Fibroblast of villous mesenchyme (primary cell): Measurements from ENCODE around the gene ROR1. TPM values are rescaled to one million over a fixed set of nuclear protein-coding genes. Genes with fewer than 3 reads are reported as not detected.

Experiments
- DNase-seq: peaks from one replicate; pipeline ENCODE4 v3.0.0-alpha.2; 2010; ENCODE audit warnings: low read depth
- H3K4me3 ChIP-seq: 2 replicates; pipeline ENCODE4 v1.5.1; 2011; ENCODE audit warnings: low read depth, mild to moderate bottlenecking, low read length
- CTCF ChIP-seq: IDR thresholded peaks from 2 replicates; pipeline ENCODE4 v1.5.1; 2012; ENCODE audit warnings: low read depth, mild to moderate bottlenecking, low read length; ENCODE audit not compliant: insufficient read depth
- total RNA-seq: library from RNA; depleted of rRNA; stranded (reverse); fragments of >200 nt; gene quantifications from 2 replicates; pipeline ENCODE4 v1.2.3, GENCODE V29; 2012

The ROR1 gene
- total RNA-seq, 1 donor, result 8.6 TPM

DNA sequence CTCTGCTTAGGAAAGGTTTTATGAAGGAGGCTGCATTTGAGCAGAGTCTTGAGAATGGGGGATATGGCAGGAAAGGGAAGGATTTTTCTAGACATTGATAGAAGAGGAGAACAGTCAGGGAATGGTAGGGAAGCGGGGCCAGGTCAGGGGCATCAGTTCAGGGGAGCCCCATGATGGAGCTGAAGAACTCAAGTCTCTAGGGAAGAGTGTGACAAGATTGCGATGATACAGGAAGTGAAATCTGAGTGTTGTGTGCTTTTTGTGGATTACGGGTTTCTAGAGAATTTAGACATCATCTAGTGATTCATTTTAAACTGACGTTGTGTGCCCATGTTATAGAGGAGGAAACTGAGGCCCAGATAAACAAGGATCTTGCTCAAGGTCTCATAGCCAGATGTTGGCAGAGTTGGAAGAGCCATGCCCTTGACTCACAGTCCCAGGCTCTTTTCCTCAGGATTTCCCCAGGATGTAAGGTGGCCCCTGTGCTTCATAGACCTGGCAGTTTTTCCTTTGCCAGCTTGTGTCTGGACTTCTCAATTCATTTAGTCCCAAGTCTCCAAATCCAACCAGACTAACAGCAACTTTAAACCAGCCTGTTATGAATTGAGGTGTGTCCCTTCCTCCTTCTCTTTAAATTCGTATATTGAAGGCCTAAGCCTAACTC, 130.3 kb downstream of the ROR1 start:
- TF ChIP-seq CTCF, result no peak
- no peak overlapping the region for H3K4me3 ChIP-seq
- no peak for DNase-seq

DNA sequence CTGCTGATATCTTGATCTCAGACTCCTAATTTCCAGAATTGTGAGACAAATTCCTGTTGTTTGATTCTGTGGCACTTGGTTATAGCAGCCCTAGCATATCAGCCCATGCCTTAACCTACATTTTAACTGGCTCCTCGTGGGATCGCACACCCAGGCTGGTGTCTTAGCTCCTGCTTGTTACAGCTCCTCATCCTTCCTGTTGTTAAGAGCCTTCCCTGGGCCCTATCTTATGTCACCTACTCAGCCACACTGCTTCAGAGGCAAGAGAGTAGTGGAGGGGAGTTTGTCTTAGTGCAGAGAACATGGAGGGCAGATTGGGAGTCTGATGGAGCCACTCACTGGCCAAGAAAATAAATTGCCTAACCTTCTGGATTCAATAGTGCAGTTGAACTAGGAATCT, 131.0 kb downstream of the ROR1 start:
- no peak for DNase-seq
- TF ChIP-seq CTCF, result no peak
- H3K4me3 ChIP-seq, result no peak overlapping the region

DNA sequence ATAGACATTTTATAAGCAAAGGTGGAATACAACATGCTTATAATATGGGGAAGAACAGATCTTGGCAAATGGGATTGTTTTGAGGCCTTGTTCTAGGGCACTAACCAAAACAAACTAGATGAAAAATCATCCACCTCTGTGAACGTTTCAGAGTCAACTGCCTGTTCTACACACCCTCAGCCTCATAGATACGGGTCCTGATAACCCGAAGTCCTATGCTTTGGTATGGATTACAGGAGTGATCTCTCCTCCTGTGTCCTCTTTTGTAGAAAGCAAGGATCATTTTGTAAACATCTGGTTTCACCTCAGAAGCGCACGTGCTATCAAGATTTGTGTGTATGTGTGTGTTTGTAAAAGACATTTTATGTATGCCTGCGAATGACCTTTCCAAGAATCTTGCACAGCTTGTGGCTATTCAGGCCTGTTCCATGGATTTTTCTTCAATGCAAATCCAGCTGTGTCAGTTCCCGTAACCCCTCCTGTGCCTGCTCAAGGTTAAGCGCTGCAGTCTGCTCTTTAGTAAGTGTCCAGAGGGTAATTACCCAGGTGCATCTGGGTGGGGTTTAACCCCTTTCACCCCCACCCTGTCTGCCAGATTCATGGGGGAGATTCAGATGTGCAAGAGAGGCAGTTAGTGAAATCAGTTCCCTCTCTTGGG, 132.4 kb downstream of the ROR1 start:
- peak; percentile 58 for DNase-seq
- H3K4me3 ChIP-seq, result no peak overlapping the region
- no peak for TF ChIP-seq CTCF

GRCh38 chr1:63907051-63907450, 133.2 kb downstream of the ROR1 start:
- no peak for TF ChIP-seq CTCF
- no peak for DNase-seq
- H3K4me3 ChIP-seq, result no peak overlapping the region

DNA sequence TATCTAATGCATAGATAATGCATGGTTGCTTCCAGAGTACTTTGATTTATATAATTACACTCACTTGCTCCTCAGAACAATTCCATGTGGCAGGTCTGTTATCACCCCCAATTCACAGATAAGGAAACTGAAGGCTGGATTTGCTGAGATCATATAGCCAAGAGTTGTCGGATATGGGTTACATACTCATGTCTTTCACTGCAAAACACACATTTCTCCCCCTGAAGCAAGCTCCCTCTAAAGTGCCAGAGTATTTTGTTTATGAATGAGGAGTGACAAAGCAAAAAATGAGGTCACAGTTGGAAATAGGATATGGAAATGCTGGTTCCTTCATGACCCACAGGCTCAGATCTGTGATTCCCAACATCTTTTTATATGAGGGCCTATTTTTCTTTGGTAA, 134.2 kb downstream of the ROR1 start:
- DNase-seq, result no peak
- no peak for TF ChIP-seq CTCF
- H3K4me3 ChIP-seq, result no peak overlapping the region

- no peak for DNase-seq
- H3K4me3 ChIP-seq, result no peak overlapping the region
- TF ChIP-seq CTCF, result no peak
Measured at GRCh38 chr1:63909526-63909925, 135.7 kb downstream of the ROR1 start.
